ENCODE data around the gene AFAP1. TPM values are rescaled to one million over a fixed set of nuclear protein-coding genes. Genes with fewer than 3 reads are reported as not detected.
A peak's percentile ranks its signal among the peaks of the same experiment; 100 is the strongest.

The AFAP1 gene
- total RNA-seq, 1 experiment from 2014 or later, result 23.6 TPM

- Mint-ChIP-seq H3K4me3 (no peak overlapping the region), H3K27ac (peak overlapping the region; percentile 29)
- POLR2A ChIA-PET, result no interaction called here
These were observed 81.2 kb downstream of the AFAP1 start for GRCh38 chr4:7858498-7858897.

GRCh38 chr4:7857993-7858392 lies 81.7 kb downstream of the AFAP1 start:
- peaks cover 14% of the 10 kb centered on the region for H3K36me3 Mint-ChIP-seq
- DNase-seq (ENCODE audit: low spot score) (no peak), ATAC-seq (no peak)
- POLR2A ChIA-PET, result no interaction called here
- H3K4me1 Mint-ChIP-seq, result peaks cover 66% of the 10 kb centered on the region
- H3K27me3 Mint-ChIP-seq (ENCODE audit: low read depth), result no peaks in the 10 kb centered on the region
- H3K9me3 Mint-ChIP-seq, result no peaks in the 10 kb centered on the region
- H3K27ac Mint-ChIP-seq, result peak overlapping the region; percentile 64
- CTCF ChIA-PET, result no interaction called here
- H3K4me3 Mint-ChIP-seq, result no peak overlapping the region
- TF ChIP-seq ZNF423 (CRISPR knock-in tag; IDR thresholded peaks at IDR 0.05), result no peak
- no peak for TF ChIP-seq NR3C1 (CRISPR knock-in tag; conservative IDR thresholded peaks at IDR 0.05; ENCODE audit: low read depth)
- no peak for TF ChIP-seq CDX4 (CRISPR knock-in tag; IDR thresholded peaks at IDR 0.05; ENCODE audit: borderline replicate concordance)
- TF ChIP-seq NFE2L1 (CRISPR knock-in tag; IDR thresholded peaks at IDR 0.05), result no peak
- TF ChIP-seq ATF6 (CRISPR knock-in tag; IDR thresholded peaks at IDR 0.05), result no peak
- TF ChIP-seq ZBTB21 (CRISPR knock-in tag; IDR thresholded peaks at IDR 0.05; ENCODE audit: borderline replicate concordance), result no peak
- TF ChIP-seq STAT6 (CRISPR knock-in tag; conservative IDR thresholded peaks at IDR 0.05; ENCODE audit: low read depth), result no peak
- no peak for TF ChIP-seq PRDM15 (CRISPR knock-in tag; IDR thresholded peaks at IDR 0.05)
- no peak for TF ChIP-seq ZNF671 (CRISPR knock-in tag; IDR thresholded peaks at IDR 0.05)
- TF ChIP-seq AFF4 (CRISPR knock-in tag; IDR thresholded peaks at IDR 0.05; ENCODE audit: borderline replicate concordance), result no peak
- no peak for TF ChIP-seq USF2 (CRISPR knock-in tag; IDR thresholded peaks at IDR 0.05)
- no peak for TF ChIP-seq TEAD1 (CRISPR knock-in tag; IDR thresholded peaks at IDR 0.05)
- TF ChIP-seq ZNF512 (CRISPR knock-in tag; IDR thresholded peaks at IDR 0.05; ENCODE audit: borderline replicate concordance), result no peak
- TF ChIP-seq NFYB (CRISPR knock-in tag; conservative IDR thresholded peaks at IDR 0.05; ENCODE audit: low read depth), result no peak
- no peak for TF ChIP-seq RELA (CRISPR knock-in tag; IDR thresholded peaks at IDR 0.05; ENCODE audit: borderline replicate concordance)
- no peak for TF ChIP-seq SMAD3 (CRISPR knock-in tag; IDR thresholded peaks at IDR 0.05; ENCODE audit: borderline replicate concordance)

More at GRCh38 chr4:7858498-7858897, 81.2 kb downstream of the AFAP1 start:
- H3K9me3 Mint-ChIP-seq, result no peaks in the 10 kb centered on the region
- TF ChIP-seq FOXP1 (CRISPR knock-in tag; IDR thresholded peaks at IDR 0.05; ENCODE audit: borderline replicate concordance) (no peak), CDX4 (CRISPR knock-in tag; IDR thresholded peaks at IDR 0.05; ENCODE audit: borderline replicate concordance) (no peak), ZBTB21 (CRISPR knock-in tag; IDR thresholded peaks at IDR 0.05; ENCODE audit: borderline replicate concordance) (no peak), TP53 (CRISPR knock-in tag; IDR thresholded peaks at IDR 0.05) (no peak)
- DNase-seq (ENCODE audit: low spot score), result no peak
- CTCF ChIA-PET, result interaction anchor here (1.0 kb wide), 1 partner anchor 15 kb away, joined by 3 read pairs; no protein-coding TSS in a partner anchor
- no peak for ATAC-seq
- peaks cover 71% of the 10 kb centered on the region for H3K4me1 Mint-ChIP-seq
- no peaks in the 10 kb centered on the region for H3K27me3 Mint-ChIP-seq (ENCODE audit: low read depth)
- H3K36me3 Mint-ChIP-seq, result peaks cover 12% of the 10 kb centered on the region
